ENCODE measurements around the gene NHLH2.

DNA sequence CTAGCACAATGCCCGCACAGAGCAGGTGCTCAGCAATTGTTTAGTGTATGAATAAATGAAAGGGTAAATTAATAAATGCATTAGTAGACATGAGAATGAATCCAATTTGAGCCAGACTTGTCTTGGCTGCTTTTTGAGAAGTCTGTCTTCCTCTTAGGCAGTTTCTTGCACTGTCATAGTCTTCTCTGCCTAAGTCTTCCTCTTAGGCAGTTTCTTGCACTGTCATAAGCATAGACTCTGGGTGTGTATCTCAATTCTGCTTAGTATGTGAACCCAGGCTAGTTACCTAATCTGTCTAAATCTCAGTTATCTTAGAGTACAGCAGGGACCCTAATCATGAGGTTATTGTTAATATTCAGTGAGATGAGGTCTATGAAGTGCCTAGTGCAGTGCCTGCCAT is 27.2 kb downstream of the NHLH2 start:
- TF ChIP-seq ZBTB7A (IDR thresholded peaks at IDR 0.05; ENCODE audit: low read depth) (no peak), RAD21 (IDR thresholded peaks at IDR 0.05; ENCODE audit: low read depth) (no peak), YY1 (IDR thresholded peaks at IDR 0.05; ENCODE audit: low read depth) (no peak), TCF12 (IDR thresholded peaks at IDR 0.05; ENCODE audit: low read depth) (no peak), EP300 (IDR thresholded peaks at IDR 0.05; ENCODE audit: borderline replicate concordance) (no peak), TAF1 (IDR thresholded peaks at IDR 0.05; ENCODE audit: low read depth) (no peak)
- TF ChIP-seq, protein P1, sequence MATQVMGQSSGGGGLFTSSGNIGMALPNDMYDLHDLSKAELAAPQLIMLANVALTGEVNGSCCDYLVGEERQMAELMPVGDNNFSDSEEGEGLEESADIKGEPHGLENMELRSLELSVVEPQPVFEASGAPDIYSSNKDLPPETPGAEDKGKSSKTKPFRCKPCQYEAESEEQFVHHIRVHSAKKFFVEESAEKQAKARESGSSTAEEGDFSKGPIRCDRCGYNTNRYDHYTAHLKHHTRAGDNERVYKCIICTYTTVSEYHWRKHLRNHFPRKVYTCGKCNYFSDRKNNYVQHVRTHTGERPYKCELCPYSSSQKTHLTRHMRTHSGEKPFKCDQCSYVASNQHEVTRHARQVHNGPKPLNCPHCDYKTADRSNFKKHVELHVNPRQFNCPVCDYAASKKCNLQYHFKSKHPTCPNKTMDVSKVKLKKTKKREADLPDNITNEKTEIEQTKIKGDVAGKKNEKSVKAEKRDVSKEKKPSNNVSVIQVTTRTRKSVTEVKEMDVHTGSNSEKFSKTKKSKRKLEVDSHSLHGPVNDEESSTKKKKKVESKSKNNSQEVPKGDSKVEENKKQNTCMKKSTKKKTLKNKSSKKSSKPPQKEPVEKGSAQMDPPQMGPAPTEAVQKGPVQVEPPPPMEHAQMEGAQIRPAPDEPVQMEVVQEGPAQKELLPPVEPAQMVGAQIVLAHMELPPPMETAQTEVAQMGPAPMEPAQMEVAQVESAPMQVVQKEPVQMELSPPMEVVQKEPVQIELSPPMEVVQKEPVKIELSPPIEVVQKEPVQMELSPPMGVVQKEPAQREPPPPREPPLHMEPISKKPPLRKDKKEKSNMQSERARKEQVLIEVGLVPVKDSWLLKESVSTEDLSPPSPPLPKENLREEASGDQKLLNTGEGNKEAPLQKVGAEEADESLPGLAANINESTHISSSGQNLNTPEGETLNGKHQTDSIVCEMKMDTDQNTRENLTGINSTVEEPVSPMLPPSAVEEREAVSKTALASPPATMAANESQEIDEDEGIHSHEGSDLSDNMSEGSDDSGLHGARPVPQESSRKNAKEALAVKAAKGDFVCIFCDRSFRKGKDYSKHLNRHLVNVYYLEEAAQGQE (IDR thresholded peaks at IDR 0.05; ENCODE audit: low read depth): no peak
